Activated gamma-delta T cell (primary cell): ENCODE data around the gene PLEKHA7.
"Not testable (repeated sequence)": the region's sequence is repeated elsewhere in the genome, so short reads cannot be mapped to it uniquely, and the experiment has no call there.

ENCODE experiments used
- DNase-seq: peaks from one replicate; lab custom pipeline; 2025; lab: John Stamatoyannopoulos, UW
- total RNA-seq, 2 donors: gene quantifications; one replicate each; lab custom pipeline; 2026; lab: John Stamatoyannopoulos, UW

Gene PLEKHA7, protein sequence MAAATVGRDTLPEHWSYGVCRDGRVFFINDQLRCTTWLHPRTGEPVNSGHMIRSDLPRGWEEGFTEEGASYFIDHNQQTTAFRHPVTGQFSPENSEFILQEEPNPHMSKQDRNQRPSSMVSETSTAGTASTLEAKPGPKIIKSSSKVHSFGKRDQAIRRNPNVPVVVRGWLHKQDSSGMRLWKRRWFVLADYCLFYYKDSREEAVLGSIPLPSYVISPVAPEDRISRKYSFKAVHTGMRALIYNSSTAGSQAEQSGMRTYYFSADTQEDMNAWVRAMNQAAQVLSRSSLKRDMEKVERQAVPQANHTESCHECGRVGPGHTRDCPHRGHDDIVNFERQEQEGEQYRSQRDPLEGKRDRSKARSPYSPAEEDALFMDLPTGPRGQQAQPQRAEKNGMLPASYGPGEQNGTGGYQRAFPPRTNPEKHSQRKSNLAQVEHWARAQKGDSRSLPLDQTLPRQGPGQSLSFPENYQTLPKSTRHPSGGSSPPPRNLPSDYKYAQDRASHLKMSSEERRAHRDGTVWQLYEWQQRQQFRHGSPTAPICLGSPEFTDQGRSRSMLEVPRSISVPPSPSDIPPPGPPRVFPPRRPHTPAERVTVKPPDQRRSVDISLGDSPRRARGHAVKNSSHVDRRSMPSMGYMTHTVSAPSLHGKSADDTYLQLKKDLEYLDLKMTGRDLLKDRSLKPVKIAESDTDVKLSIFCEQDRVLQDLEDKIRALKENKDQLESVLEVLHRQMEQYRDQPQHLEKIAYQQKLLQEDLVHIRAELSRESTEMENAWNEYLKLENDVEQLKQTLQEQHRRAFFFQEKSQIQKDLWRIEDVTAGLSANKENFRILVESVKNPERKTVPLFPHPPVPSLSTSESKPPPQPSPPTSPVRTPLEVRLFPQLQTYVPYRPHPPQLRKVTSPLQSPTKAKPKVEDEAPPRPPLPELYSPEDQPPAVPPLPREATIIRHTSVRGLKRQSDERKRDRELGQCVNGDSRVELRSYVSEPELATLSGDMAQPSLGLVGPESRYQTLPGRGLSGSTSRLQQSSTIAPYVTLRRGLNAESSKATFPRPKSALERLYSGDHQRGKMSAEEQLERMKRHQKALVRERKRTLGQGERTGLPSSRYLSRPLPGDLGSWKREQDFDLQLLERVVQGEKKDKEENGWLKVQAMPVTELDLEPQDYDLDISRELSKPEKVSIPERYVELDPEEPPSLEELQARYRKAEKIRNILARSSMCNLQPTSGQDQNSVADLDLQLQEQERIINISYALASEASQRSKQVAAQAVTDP
- total RNA-seq: 4.9 to 5.5 reads per million in 2 donors

DNA sequence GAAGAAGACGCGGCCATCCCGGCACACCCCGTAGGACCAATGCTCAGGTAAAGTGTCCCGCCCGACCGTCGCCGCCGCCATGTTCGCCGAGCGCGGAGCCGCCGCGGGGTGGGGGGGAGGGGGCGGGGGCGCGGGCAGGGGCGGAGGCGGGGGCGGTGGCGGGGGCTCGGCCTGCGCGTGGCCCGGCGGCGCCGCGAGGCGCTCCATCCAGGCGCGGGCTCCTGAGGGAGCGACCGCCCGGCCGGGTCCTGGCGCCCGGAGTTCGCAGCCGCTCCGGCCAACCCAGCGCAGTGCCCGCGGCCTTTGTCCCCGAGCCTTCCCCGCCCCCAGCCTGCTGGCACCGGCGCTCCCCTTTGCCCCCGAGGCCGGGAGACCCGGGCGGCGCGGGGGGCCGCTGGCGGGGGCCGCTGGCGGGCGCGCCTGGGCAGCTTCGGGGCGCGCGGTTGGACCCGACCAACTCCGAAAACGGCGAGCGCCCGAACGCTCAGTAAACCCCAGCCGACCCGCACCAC is at the start of gene PLEKHA7:
Gene PLEKHA7, minus strand, starts transcription at position 94 of the 512 bp plus-strand sequence. Its CDS starts 13 bp downstream, at position 81.
- DNase-seq: no peak

DNA sequence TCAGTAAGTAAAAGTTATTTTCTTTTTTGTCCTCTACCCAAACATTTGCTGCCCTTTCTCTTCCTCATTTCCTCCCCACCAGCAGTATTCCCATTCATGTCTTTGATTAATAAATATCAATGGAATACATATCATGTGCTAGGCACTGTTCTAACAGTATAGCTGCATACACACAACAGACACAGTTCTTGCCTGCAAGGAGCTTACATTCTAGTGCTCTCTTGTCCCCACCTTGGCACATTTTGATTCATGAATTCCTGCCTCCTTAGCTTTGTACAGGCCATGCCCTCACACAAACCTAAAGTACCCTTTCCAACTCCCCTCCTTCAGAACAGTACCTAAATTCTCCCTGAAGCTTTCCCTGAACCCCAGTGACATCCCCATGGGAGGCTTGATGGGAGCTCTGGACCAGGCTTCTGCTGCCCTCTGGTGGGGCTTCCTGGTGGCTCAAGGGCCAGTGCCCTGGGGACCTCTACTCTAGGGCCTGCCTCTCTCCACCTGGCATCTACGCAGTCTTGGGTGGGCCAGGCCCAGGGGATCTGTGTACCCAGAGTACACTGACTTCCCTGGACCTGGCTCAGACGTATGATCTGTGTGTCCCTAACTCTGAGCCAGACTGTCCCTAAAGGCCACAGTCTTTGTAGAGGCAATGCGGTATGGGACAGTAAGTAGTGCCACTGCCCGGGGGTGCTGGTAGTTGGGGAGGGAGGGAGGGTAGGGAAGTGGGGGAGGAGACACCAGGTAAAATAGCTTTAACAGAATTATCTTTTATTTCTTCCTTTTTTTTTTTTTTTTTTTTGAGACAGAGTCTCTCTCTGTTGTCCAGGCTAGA is 49.2 kb upstream of the PLEKHA7 start:
- no peak for DNase-seq

GRCh38 chr11:17051146-17051545 is 36.9 kb upstream of the PLEKHA7 start:
- not testable (repeated sequence) for DNase-seq

DNA sequence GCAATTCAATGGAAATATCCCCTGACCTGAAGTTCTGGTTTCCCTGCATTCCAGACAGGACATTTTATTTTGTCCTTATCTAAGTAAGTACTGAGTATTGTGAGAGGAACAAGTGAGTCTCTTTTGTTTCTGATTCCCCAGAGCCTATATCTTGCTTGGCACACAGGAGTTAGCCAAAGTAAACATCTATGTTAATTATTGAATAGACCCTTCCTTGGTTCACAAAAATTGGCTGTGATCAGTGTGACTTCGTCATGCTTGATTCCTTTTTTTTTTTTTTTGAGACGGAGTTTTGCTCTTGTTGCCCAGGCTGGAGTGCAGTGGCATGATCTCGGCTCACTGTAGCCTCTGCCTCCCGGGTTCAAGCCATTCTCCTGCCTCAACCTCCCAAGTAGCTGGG is 34.3 kb upstream of the PLEKHA7 start:
- DNase-seq: not testable (repeated sequence)

DNA sequence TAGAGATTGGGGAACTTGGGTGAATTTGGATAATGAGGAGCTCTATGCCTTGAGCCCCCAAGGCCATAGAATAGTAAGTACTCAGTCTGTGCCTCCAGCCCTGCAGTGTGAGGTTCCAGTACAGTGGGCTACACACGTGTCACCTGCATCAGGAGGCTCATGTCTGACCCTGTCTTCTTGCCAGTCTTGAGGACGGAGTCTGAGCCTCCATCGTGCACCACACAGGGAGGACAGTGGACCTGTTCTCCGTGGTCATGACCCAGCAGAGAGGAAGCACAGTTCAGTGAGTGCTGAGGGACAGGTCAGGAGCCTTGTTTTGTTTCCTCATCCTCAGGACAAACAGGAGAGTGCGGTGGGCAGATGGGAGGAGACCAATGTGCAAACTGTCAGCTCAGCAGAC is 32.5 kb upstream of the PLEKHA7 start:
- no peak for DNase-seq

DNA sequence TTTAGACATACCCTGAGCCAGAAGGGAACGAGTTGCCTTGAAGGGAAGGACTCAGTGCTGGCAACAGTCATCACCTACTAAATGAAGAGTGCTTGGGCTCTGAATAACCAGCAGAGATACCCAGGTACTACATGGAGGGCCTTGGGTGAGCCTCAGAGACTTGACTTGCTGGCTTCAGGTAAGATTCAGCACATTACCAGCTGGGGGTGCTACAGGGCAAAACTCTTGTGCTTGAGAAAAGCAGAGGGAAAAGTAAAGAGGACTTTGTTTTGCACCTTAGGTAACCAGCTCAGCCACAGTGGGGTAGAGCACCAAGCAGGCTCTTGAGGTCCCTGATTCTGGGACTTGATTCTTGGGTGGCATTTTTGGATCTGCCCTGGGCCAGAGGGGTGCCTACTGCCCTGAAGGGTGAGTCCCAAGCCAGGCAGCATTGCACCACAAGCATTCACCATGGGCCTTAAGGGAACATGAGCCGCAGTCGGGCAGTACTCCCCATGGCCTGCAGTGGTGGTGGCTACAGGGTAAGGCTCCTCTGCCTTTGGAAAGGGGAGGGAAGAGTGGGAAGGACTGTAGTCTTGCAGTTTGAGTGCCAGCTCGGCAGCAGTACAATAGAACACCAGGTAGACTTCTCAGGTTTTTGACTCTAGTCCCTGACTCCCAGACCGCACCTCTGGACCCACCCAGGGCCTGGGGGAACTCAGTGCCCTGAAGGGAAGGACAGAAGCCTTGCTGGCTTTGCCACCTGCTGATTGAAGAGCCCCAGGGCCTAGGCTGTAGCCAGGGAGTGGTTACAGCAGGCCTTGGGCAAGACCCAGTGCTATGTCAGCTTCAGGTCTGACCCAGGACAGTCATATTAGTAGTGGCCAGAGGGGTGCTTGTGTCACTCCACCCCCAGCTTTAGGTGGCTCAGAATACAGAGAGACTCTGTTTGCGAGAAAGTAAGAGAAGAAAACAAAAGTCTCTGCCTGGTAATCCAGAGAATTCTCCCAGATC is 22.7 kb upstream of the PLEKHA7 start:
- DNase-seq: no peak

DNA sequence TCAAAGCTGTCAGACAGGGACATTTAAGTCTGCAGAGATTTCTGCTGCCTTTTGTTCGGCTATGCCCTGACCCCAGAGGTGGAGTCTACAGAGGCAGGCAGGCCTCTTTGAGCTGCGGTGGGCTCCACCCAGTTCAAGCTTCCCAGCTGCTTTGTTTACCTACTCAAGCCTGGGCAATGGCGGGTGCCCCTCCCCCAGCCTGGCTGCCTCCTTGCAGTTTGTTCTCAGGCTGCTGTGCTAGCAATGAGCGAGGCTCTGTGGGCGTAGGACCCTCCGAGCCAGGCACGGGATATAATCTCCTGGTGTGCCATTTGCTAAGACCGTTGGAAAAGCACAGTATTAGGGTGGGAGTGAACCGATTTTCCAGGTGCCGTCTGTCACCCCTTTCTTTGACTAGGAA is 19.8 kb upstream of the PLEKHA7 start:
- DNase-seq: not testable (repeated sequence)

DNA sequence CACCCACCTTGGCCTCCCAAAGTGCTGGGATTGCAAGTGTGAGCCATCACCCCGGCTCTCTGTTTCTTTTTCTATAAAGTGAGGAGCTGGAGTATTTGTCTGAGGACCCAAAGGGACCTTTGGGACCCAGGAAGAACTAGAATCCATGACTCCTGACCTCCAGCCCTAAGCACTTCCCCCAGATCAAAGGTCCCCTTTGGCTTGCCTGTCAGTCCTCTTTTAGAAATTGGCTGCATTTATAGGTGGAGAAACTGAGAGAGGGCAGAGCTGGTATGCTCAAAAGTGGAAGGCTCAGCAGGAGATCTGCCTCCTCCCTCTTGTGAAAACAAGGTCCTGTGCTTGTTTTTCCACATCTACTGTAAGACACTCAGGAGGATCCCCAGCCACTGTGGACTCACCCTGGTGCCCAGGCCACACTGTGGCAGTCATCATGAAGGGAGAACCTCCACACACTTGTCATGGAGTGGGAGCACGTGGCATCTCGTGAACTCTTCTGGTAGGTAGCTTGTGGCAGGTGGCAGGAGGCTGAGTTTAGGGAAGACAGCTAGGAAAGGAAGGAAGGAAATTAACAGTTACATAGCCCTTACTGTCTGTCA is 12.4 kb upstream of the PLEKHA7 start:
- no peak for DNase-seq

- no peak for DNase-seq
These were observed 10.7 kb upstream of the PLEKHA7 start for GRCh38 chr11:17024924-17025323.

DNA sequence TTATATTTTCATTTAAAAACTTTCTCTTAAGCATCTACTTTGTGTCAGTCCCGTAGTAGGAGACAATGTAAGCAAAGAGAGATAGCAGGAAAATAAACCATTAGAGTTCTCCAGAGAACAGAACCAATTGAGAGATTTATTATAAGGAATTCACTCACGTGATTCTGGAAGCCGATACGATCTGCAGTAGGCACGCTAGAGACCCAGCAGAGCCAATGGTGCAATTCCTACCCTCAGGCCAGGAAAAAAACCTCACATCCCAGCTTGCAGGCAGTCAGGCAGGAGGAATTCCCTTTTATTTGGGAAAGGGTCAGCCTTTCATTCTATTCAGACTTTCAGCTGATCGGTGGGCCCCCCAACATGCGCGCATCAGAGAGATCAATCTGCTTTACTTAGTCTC is 7.3 kb upstream of the PLEKHA7 start:
- DNase-seq: no peak

DNA sequence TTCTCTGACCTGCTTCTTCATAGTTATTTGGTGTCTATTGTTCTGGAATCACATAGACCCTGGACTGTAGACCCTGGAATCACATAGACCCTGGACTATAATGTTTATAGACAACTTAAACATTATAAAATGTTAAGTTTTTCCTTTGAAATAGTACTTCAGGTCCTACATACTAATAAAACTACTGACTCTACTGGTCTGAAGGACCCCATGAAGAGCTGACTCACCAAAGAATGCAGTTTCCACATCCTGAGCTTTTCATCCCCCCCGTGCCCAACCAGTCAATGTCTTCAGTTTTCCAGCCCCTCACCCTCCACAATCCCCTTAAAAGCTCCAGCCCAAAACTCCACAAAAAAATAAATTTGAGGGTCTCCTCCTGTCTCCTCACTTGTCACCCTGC is 6.6 kb upstream of the PLEKHA7 start:
- DNase-seq: no peak

DNA sequence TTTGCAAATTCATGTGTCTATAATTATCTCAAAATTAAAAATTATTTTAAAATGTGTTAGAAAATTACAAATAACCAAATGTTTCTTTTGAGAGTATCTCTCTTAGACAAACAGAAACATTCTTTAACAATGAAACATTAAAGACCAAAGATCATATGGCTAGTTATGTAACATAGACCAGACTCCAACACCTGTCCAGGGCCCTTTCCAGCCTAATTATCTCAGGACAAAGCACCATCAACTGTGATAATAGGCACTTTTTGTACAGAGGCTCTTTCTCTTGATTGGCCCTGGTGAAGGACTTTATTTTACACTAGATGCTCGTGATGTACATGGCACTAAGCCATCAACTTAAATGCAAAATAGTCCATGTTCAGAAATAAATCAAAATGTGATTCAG is 5.0 kb upstream of the PLEKHA7 start:
- DNase-seq: no peak

- no peak for DNase-seq
These were observed 1.5 kb upstream of the PLEKHA7 start for GRCh38 chr11:17015627-17016126.

DNA sequence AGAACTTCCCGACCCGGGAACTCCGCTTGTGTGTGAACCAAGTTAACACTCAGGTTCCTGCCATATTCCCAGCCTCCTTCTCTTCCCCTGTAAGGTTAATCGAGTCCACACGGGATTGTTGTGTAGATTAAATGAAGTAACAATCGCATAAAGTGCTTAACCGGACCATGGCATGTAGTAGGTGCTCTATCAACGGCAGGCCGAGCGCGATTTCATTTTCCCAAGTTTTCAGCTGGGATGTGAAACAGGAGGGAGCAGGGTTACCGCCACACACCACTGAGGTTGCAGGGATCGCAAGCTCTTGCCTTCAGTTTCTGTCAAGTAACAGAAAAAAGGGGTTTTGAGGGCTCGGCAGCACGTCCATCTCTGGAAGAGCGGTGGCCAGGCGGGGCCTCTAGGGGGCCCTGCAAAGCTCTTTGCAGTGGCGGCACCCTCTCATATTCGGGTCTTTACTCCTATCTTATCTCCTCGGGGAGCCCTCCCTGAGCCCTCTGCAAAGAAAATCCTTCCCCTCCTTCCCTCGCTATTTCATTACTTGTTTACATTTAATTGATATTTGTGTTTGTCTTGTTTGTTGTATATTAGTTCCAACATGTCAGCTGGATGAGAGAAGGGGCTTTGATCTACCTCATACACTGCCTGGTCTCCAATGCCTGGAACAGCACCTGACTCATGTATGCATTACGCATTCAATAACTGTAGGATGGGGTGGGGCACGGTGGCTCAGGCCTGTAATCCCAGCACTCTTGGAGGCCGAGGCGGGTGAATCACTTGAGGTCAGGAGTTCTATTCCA is 816 bp upstream of the PLEKHA7 start:
- no peak for DNase-seq

GRCh38 chr11:17013548-17014320 is 480 bp downstream of the PLEKHA7 start:
- peak; percentile 24 for DNase-seq

DNA sequence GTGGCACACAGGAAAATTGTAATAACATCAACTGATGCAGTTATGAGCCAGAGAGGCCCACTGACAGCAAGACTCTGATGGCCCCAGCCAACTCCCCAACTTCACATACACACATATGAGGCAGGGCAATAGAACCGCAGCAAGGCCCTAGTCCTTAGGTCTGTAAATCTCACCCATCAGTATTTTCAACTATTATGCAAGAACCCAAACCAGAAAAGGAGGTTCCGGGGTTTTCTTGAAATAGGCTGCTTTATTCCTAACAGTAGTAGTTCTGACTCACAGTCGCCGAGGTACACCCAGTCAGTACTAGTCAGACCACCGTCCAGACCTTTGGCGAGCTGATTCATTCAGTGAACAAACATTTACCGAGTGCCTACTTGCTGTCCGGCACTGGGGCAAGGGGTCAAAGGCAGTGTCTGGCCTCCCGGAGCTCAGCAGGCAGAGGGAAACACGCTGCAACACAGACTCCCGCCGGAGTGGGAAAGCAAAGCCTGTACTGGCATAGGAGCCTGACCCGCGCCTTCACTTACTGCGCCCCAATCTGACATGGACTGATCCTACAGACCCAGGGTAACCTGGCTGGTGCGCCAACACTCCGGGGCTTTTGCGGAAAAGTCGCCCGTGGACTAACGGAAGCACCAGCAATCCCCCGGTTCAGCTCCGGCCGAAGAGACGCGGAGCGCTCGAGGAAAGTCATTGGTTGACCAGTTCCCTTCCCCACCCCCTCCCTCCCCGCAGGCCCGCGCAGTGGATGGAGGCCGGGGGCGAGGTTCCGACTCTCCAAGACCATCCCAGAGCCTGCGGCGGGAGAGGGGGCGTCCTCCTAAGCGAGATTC is 1.3 kb downstream of the PLEKHA7 start:
- DNase-seq: no peak
